A549 (cell line): ENCODE data around the gene USF1.

Source experiments
- EHF ChIP-seq: fragments of 250-450 bp; sonication (Bioruptor Pico); IDR thresholded peaks from 2 replicates; pipeline ENCODE4 v1.5.0; 2020; ENCODE audit warnings: mild to moderate bottlenecking
- HDAC2 ChIP-seq: fragments of 200-600 bp; sonication (generic); IDR thresholded peaks from 2 replicates; pipeline ENCODE4 v1.6.1; 2016
- POLR2AphosphoS2 ChIP-seq: conservative IDR thresholded peaks from 2 replicates; pipeline ENCODE4 v1.6.1; 2012; ENCODE audit warnings: low read length, improper control_type of control experiment, inconsistent platforms

DNA sequence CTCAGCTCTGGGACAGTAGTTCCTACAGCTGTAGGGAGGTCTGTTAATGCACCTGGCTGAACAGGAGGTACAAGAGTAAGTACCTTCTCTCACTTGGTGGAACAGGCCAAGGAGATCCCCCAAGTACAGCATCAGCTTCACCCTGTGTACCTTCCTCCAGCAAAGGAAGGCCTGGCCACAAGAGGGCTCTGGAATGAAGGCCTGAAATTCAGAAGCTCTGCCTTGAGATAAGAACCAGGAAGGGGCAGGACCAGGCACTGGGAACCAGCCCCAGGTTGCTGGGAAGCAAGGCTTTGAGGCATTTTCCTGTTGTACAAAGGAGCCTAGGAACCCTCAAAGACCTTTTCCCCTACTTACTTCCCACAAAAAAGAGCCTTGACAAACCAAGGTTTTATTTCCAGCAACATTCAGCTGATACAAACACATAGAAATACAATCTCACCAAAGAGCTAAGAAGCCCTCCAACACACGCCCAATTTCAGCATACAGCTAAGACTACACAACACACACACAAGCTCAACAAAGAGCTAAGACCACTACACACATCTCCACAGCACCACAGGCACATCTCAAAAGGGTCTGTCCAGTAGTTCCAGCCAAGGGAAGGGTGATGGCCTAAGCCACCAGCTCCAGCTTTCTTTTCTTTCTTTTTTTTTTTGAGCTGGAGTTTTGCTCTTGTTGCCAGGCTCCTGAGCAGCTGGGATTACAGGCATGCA, 48.3 kb downstream of the USF1 start:
- TF ChIP-seq HDAC2 (no peak), POLR2AphosphoS2 (no peak), EHF (no peak)
